GM19397 (cell line): ENCODE measurements around the gene B4GALNT3.
A peak's percentile ranks its signal among the peaks of the same experiment; 100 is the strongest.
"Not testable (repeated sequence)": the region's sequence is repeated elsewhere in the genome, so short reads cannot be mapped to it uniquely, and the experiment has no call there.

Experiments
- ATAC-seq: cut with Tn5 transposase; IDR thresholded peaks from one replicate; pipeline ENCODE4 v1.9.1; 2021; ENCODE audit warnings: mild to moderate bottlenecking, moderate library complexity; ENCODE audit not compliant: unreplicated experiment

Gene B4GALNT3

GRCh38 chr12:573232-573631 lies 113.5 kb downstream of the B4GALNT3 start:
- ATAC-seq: no peak

- ATAC-seq: no peak
Observed at GRCh38 chr12:574475-575128, 114.9 kb downstream of the B4GALNT3 start.

DNA sequence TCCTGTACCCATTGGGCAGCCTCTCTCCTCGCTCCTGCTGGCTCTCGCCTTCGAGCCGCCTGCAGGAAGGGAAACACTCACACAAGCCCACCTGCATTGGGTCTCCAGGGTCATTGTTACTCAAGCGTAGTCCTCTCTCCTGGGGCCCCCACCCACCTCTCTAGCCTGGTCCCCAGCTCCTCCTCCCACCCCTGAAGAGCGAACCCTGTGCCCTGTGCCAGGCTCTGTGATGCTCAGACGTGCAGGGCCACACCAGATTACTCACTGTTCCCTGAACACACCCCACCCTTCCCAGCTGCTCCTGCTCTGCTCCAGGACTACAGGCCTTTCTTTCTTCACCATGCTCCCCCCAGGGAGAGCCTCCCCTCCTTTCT lies 115.4 kb downstream of the B4GALNT3 start:
- ATAC-seq: no peak

- peak; percentile 79 for ATAC-seq
Observed at GRCh38 chr12:575948-576614, 116.3 kb downstream of the B4GALNT3 start.

GRCh38 chr12:576615-577110 lies 116.9 kb downstream of the B4GALNT3 start:
- ATAC-seq: no peak

DNA sequence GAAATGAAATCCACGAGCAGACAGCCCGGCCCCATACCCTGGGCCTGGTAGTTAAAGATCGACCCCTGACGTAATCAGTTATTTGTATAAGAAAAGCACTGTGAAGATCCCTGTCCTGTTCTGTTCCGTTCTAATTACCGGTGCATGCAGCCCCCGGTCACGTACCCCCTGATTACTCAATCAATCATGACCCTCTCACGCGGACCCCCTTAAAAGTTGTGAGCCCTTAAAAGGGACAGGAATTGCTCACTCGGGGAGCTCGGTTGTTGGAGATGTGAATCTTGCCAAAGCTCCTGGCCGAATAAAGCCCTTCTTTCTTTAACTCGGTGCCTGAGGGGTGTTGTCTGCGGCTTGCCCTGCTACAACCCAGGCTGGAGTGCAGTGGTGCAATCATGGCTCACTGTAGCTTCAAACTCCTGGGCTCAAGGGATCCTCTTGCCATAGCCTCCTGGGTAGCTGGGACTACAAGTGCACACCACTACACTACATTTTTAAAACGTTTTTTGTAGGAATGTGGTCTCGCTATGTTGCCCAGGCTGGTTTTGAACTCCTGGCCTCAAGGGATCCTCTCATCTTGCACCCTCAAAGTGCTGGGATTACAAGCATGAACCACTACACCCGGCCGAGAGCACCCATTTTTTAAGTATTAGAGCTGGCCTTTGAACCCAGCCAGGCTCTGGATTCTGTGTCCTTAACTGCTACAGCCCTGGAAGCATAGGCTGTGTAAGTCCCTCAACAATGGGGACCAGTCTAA lies 118.4 kb downstream of the B4GALNT3 start:
- not testable (repeated sequence) for ATAC-seq

DNA sequence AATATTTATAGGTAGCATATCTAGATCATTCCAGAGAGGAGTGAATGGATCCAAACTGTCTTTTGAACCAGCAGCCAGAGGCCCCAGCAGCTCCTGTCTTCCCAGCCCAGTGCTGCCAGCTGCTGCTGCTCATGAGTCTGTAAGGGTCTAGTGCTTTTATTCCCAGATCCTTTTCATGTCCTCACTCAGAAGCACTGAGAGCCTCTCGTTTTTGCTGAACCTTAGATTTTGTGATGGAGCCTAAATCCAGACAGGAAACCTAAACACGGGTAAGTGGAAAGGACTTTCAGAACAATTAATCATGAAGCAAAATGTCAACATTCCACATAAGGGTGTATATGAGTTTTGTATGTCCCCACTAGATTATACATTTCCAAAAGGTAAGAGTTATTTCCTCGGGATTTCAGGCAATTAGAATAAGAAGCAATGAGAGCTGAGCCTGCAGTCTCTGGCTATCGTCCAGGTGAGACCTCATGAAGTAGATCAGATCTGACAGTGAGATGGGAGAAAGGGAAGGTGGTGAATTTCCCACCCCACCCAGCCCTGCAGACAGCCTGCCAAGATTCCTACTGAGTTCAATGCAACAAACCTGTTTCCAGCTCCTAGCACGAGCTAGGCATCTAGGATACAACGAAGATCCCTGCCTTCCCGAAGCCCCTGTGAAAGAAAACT lies 119.1 kb downstream of the B4GALNT3 start:
- ATAC-seq: no peak

- ATAC-seq: no peak
Observed at GRCh38 chr12:579420-580110, 119.8 kb downstream of the B4GALNT3 start.

DNA sequence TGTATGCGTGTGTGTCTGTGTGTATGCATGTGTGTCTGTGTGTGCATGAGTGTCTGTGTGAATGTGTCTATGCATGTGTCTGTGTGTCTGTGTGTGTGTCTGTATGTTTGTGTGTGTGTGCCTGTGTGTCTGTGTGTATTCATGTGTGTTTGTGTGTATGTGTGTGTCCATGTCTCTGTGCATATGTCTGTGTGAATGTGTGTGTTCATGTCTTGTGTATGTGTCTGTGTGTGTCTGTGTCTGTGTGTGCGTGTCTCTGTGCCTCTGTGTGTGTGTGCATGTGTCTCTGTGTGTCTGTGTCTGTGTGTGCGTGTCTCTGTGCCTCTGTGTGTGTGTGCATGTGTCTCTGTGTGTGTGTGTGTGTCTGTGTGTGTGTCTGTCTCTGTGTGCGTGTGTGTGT lies 121.1 kb downstream of the B4GALNT3 start:
- ATAC-seq: no peak

DNA sequence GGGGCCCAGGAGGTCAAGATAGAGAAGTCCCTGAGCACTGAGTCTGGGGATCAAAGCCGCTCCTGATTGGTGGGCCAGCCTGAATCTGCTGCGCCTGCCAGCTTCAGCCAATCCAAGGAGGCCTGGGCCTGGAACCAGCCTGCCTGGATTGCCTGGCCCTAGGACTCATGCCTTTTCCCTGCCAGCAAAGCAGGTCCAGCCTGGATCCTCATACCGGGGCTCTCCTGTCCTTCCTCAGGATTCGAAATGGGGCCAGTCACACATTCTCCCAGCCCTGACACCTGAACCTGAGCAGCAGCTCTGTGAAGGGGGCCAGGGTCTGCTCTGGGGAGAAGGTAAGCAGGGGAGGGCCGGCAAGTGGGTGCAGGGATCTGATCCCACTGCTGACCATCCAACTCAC lies 121.6 kb downstream of the B4GALNT3 start:
- no peak for ATAC-seq

DNA sequence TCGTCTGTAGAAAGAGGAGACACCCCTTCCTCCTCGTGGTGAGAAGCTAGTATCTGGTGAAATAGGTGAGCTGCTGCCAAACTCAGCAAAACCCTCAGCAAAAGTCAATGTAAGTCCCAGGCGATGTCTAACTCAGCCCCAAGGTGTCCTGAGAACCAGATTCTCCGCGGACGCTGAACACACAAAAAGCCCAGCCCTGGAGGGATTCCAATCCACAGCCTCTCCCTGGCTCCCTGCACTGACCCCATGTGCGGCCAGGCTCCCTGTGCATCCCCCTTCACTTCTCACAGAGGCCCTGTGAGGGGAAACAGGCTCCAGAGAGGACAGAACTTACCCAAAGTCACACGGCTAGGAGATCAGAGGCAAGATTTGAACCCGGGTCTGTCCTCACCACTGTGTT lies 122.0 kb downstream of the B4GALNT3 start:
- ATAC-seq: no peak

- no peak for ATAC-seq
Observed at GRCh38 chr12:583251-583869, 123.6 kb downstream of the B4GALNT3 start.

DNA sequence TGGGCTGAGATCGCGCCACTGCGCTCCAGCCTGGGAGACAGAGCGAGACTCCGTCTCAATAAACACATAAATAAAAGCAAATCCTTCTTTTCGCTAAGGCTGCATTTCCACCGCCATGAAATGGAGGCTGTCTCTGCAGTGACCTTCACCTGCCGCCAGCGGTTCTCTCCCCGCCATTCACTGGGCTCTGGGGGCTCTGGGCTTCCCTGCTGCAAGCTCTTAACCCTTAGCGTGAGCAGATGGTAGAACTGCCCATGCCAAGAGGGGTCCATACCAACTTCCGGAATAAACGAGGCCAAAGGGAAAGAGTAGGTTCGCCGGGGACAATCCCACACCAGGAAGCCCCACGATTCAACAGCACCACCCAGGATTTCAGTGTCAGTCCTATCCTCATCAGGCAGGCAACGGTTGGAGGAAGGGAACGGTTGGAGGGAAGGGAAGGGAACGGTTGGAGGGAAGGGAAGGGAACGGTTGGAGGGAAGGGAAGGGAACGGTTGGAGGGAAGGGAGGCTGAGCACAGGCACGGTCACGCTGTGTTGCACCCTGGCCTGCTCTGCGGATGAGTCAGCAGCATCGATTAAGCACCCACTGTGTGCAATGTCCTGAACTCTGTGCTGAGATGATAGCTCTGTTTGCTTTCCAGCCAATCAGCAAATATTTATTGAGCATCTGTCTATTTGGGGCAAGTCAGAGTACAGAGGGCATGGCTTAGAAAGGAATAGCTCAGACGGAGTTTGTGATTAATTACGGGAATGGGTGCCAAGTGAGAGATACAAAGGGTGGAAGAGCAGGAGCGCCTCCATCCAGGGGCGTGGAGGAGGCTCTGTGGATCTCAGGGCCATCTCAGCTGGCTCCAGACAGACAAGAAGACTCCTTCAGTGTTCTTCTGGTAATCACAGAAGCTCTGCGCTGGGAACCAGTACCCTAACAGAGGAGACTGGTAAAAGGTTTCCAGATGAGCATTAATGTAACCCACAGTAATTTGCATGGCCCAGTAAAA lies 125.6 kb downstream of the B4GALNT3 start:
- no peak for ATAC-seq

- ATAC-seq: no peak
Observed at GRCh38 chr12:586318-587071, 126.8 kb downstream of the B4GALNT3 start.

- ATAC-seq: no peak
Observed at GRCh38 chr12:587132-588023, 127.6 kb downstream of the B4GALNT3 start.

DNA sequence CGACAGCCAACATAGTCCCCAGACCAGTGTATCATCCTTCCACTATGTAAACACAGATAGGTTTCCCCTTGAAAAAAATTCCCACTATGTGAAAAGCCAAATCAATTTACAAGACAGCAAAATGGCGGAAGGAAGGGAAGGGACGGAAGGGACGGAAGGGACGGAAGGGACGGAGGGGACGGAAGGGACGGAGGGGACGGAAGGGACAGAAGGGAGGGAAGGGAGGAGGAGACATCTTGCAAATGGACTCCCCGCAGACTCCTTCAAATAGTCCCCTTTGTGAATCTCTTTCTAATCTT lies 128.2 kb downstream of the B4GALNT3 start:
- no peak for ATAC-seq

GRCh38 chr12:588646-589045 lies 128.9 kb downstream of the B4GALNT3 start:
- ATAC-seq: no peak
